WTC11 (cell line): ENCODE results near the gene PSENEN. TPM values are rescaled to one million over a fixed set of nuclear protein-coding genes. Genes with fewer than 3 reads are reported as not detected.

ENCODE experiments used
- ATAC-seq: fragments of 200-7000 bp; cut with Tn5 transposase; 2 replicates; pipeline ENCODE4 v1.10.0; 2021; ENCODE audit warnings: mild to moderate bottlenecking, moderate library complexity
- CTCF ChIA-PET: fragments of 300-600 bp; sonication (Branson Sonifier 250); formaldehyde crosslinking; loops from one replicate; lab custom pipeline; 2021; ENCODE audit warnings: antibody characterized with exemption; lab: Charles Lee
- POLR2A ChIA-PET: fragments of 350-600 bp; sonication (Branson Sonifier 250); formaldehyde crosslinking; loops from one replicate; lab custom pipeline; 2021; ENCODE audit warnings: antibody characterized with exemption; lab: Charles Lee
- DNase-seq: peaks from one replicate; pipeline ENCODE4 v3.0.0; 2021; ENCODE audit warnings: low spot score
- H3K27ac Mint-ChIP-seq: 2 replicates; pipeline ENCODE4 v1.8.0; 2021; ENCODE audit warnings: mixed read lengths
- H3K27me3 Mint-ChIP-seq: 2 replicates; pipeline ENCODE4 v1.8.0; 2021; ENCODE audit warnings: low read depth, mild to moderate bottlenecking, moderate library complexity, mixed read lengths
- H3K36me3 Mint-ChIP-seq: 2 replicates; pipeline ENCODE4 v1.8.0; 2021; ENCODE audit warnings: mixed read lengths
- H3K4me1 Mint-ChIP-seq: 2 replicates; pipeline ENCODE4 v1.8.0; 2022; ENCODE audit warnings: mixed read lengths
- H3K4me3 Mint-ChIP-seq: 2 replicates; pipeline ENCODE4 v1.8.0; 2021; ENCODE audit warnings: mild to moderate bottlenecking, moderate library complexity, mixed read lengths
- H3K9me3 Mint-ChIP-seq: 2 replicates; pipeline ENCODE4 v1.8.0; 2021; ENCODE audit warnings: mixed read lengths
- CREM ChIP-seq: sonication (generic); formaldehyde crosslinking; IDR thresholded peaks from 2 replicates; pipeline ENCODE4 v1.8.1; 2022; ENCODE audit warnings: mild to moderate bottlenecking, missing genetic modification reagents, moderate library complexity
- E2F5 ChIP-seq: sonication (generic); formaldehyde crosslinking; IDR thresholded peaks from 2 replicates; pipeline ENCODE4 v1.8.1; 2022; ENCODE audit warnings: mild to moderate bottlenecking, moderate library complexity, missing genetic modification reagents
- FOXP4 ChIP-seq: sonication (generic); formaldehyde crosslinking; IDR thresholded peaks from 2 replicates; pipeline ENCODE4 v1.8.0; 2022; ENCODE audit warnings: mild to moderate bottlenecking, missing genetic modification reagents
- GRHL2 ChIP-seq: fragments of 250-450 bp; sonication (Bioruptor Pico); IDR thresholded peaks from 2 replicates; pipeline ENCODE4 v1.8.0; 2022; ENCODE audit warnings: mild to moderate bottlenecking, moderate library complexity; ENCODE audit not compliant: insufficient replicate concordance, severe bottlenecking
- NFYB ChIP-seq: sonication (generic); formaldehyde crosslinking; conservative IDR thresholded peaks from 2 replicates; pipeline ENCODE4 v1.8.0; 2022; ENCODE audit warnings: low read depth, missing genetic modification reagents
- USF2 ChIP-seq: sonication (generic); formaldehyde crosslinking; IDR thresholded peaks from 2 replicates; pipeline ENCODE4 v1.8.1; 2023; ENCODE audit warnings: mild to moderate bottlenecking, missing genetic modification reagents, moderate library complexity
- total RNA-seq: library from RNA; stranded (reverse); gene quantifications from 3 replicates; pipeline ENCODE4 v1.2.3, GENCODE V29; 2021
- TF ChIP-seq, protein P1 (sequence below): sonication (generic); formaldehyde crosslinking; IDR thresholded peaks from 2 replicates; pipeline ENCODE4 v1.8.1; 2022; ENCODE audit warnings: mild to moderate bottlenecking, missing genetic modification reagents, moderate library complexity, borderline replicate concordance
- TF ChIP-seq, protein P2 (sequence below): sonication (generic); formaldehyde crosslinking; IDR thresholded peaks from 2 replicates; pipeline ENCODE4 v1.8.1; 2022; ENCODE audit warnings: low read depth, missing genetic modification reagents, borderline replicate concordance
- TF ChIP-seq, protein P3 (sequence below): sonication (generic); formaldehyde crosslinking; IDR thresholded peaks from 2 replicates; pipeline ENCODE4 v1.8.0; 2022; ENCODE audit warnings: missing genetic modification reagents
- TF ChIP-seq, protein P4 (sequence below): sonication (generic); formaldehyde crosslinking; IDR thresholded peaks from 2 replicates; pipeline ENCODE4 v1.8.1; 2023; ENCODE audit warnings: mild to moderate bottlenecking, moderate library complexity, missing genetic modification reagents

The PSENEN gene
- total RNA-seq, 1 experiment from 2014 or later = 80.3 TPM

- TF ChIP-seq, protein P1, sequence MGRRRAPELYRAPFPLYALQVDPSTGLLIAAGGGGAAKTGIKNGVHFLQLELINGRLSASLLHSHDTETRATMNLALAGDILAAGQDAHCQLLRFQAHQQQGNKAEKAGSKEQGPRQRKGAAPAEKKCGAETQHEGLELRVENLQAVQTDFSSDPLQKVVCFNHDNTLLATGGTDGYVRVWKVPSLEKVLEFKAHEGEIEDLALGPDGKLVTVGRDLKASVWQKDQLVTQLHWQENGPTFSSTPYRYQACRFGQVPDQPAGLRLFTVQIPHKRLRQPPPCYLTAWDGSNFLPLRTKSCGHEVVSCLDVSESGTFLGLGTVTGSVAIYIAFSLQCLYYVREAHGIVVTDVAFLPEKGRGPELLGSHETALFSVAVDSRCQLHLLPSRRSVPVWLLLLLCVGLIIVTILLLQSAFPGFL (CRISPR knock-in tag) = no peak
- no peak for TF ChIP-seq GRHL2 (CRISPR knock-in tag)
- TF ChIP-seq, protein P2, sequence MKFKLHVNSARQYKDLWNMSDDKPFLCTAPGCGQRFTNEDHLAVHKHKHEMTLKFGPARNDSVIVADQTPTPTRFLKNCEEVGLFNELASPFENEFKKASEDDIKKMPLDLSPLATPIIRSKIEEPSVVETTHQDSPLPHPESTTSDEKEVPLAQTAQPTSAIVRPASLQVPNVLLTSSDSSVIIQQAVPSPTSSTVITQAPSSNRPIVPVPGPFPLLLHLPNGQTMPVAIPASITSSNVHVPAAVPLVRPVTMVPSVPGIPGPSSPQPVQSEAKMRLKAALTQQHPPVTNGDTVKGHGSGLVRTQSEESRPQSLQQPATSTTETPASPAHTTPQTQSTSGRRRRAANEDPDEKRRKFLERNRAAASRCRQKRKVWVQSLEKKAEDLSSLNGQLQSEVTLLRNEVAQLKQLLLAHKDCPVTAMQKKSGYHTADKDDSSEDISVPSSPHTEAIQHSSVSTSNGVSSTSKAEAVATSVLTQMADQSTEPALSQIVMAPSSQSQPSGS = no peak
- TF ChIP-seq USF2 = no peak
- TF ChIP-seq FOXP4 (CRISPR knock-in tag) = no peak
- TF ChIP-seq, protein P3, sequence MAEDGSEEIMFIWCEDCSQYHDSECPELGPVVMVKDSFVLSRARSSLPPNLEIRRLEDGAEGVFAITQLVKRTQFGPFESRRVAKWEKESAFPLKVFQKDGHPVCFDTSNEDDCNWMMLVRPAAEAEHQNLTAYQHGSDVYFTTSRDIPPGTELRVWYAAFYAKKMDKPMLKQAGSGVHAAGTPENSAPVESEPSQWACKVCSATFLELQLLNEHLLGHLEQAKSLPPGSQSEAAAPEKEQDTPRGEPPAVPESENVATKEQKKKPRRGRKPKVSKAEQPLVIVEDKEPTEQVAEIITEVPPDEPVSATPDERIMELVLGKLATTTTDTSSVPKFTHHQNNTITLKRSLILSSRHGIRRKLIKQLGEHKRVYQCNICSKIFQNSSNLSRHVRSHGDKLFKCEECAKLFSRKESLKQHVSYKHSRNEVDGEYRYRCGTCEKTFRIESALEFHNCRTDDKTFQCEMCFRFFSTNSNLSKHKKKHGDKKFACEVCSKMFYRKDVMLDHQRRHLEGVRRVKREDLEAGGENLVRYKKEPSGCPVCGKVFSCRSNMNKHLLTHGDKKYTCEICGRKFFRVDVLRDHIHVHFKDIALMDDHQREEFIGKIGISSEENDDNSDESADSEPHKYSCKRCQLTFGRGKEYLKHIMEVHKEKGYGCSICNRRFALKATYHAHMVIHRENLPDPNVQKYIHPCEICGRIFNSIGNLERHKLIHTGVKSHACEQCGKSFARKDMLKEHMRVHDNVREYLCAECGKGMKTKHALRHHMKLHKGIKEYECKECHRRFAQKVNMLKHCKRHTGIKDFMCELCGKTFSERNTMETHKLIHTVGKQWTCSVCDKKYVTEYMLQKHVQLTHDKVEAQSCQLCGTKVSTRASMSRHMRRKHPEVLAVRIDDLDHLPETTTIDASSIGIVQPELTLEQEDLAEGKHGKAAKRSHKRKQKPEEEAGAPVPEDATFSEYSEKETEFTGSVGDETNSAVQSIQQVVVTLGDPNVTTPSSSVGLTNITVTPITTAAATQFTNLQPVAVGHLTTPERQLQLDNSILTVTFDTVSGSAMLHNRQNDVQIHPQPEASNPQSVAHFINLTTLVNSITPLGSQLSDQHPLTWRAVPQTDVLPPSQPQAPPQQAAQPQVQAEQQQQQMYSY (CRISPR knock-in tag) = 0 out of 2 replicates have a peak, but pooled peaks have one; percentile 24
- TF ChIP-seq CREM (CRISPR knock-in tag) = 0 out of 2 replicates have a peak, but pooled peaks have one; percentile 53
- TF ChIP-seq E2F5 = peak; percentile 52; the same call in 1 of the 2 replicates
- TF ChIP-seq, all 79 proteins: peak for 9
Measured at GRCh38 chr19:35702223-35703012, 43.0 kb upstream of the PSENEN start (continued).

- H3K4me1 Mint-ChIP-seq = no peaks in the 10 kb centered on the region; the same call in 1 of the 2 replicates
- no peaks in the 10 kb centered on the region for H3K36me3 Mint-ChIP-seq
- POLR2A ChIA-PET = interaction anchor here (1.3 to 3.1 kb wide), 3 partner anchors 10 to 146 kb away, joined by 4 to 14 read pairs (median 4); no protein-coding TSS in a partner anchor
- peak overlapping the region; percentile 85; the same call in 1 of the 2 replicates for H3K4me3 Mint-ChIP-seq
- peaks cover 5% of the 10 kb centered on the region for H3K9me3 Mint-ChIP-seq
- peaks cover 44% of the 10 kb centered on the region for H3K27me3 Mint-ChIP-seq
- DNase-seq (peak; percentile 45), ATAC-seq (no peak; the same call in 1 of the 2 replicates)
- no peak overlapping the region for H3K27ac Mint-ChIP-seq
- CTCF ChIA-PET = interaction anchor here (1.0 to 2.8 kb wide), 9 partner anchors 9 to 154 kb away, joined by 3 to 16 read pairs (median 8); partner anchors contain the start of gene COX6B1
- TF ChIP-seq, protein P4, sequence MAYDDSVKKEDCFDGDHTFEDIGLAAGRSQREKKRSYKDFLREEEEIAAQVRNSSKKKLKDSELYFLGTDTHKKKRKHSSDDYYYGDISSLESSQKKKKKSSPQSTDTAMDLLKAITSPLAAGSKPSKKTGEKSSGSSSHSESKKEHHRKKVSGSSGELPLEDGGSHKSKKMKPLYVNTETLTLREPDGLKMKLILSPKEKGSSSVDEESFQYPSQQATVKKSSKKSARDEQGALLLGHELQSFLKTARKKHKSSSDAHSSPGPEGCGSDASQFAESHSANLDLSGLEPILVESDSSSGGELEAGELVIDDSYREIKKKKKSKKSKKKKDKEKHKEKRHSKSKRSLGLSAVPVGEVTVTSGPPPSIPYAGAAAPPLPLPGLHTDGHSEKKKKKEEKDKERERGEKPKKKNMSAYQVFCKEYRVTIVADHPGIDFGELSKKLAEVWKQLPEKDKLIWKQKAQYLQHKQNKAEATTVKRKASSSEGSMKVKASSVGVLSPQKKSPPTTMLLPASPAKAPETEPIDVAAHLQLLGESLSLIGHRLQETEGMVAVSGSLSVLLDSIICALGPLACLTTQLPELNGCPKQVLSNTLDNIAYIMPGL (CRISPR knock-in tag) = no peak
- TF ChIP-seq NFYB (CRISPR knock-in tag) = peak; percentile 64
Measured at GRCh38 chr19:35703343-35703742, 42.1 kb upstream of the PSENEN start.
